22Rv1 (cell line): ENCODE data around the gene HEATR5B.

Experiments used
- CTCF ChIP-seq: fragments of 450-650 bp; IDR thresholded peaks from 2 replicates; pipeline ENCODE4 v1.5.1; 2017; ENCODE audit warnings: mild to moderate bottlenecking
- ZFX ChIP-seq: fragments of 450-650 bp; IDR thresholded peaks from 2 replicates; pipeline ENCODE4 v1.6.1; 2017; ENCODE audit warnings: antibody characterized with exemption, borderline replicate concordance

GRCh38 chr2:36963734-36964133, 120.4 kb downstream of the HEATR5B start:
- TF ChIP-seq CTCF = no peak
- no peak for TF ChIP-seq ZFX
